T-helper 9 cell (primary cell): ENCODE measurements around the gene AFP.

Source experiments
- DNase-seq: peaks from one replicate; pipeline ENCODE4 v3.0.0-alpha.2; 2020

Gene AFP

DNA sequence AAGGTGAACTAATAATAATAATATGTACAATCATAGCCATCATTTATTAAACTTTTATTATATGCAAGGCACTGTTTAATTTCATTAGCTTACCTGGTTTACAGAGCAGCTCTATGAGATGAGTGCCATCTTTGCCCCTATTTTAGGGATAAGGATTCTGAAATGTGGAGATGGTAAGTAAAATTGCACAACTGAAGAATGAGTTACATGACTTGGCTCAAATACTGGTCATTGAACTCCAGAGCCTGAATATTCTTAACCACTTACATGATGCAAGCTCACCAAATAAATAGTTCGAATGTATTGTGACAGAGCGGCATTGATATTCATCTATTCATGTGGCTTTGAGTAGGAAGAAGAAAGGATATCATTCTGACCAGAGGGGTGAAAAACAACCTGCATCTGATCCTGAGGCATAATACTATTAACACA is 20.2 kb upstream of the AFP start:
- no peak for DNase-seq

DNA sequence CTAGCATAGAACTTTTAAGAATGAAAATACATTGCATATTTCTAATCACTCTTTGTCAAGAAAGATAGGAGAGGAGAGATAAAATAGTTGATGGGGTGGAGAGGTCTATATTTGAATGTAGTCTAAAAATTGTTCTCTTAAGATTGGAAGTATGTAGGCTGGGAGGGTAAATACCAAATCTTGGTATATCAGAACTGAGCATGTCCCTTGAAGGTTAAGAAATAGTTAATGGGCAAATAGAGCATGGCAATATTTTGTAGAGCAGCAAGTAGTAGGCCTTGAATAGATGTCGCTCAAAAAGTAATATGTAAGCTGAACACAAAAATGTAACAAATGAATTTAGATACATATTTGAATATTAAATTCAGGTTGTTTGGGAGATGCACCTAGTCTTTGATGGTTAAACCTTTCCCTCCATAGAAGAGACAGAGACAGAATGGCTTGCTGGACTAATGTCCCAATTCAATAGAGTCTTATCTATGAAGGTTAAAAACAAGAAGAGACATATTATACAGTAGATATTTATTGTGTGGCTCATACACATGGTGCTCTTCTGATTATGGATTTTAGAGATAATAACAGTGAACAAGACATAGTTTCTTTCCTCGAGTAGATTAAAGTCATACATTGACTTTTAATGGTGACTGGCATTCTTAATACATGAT is 19.5 kb upstream of the AFP start:
- DNase-seq: no peak

DNA sequence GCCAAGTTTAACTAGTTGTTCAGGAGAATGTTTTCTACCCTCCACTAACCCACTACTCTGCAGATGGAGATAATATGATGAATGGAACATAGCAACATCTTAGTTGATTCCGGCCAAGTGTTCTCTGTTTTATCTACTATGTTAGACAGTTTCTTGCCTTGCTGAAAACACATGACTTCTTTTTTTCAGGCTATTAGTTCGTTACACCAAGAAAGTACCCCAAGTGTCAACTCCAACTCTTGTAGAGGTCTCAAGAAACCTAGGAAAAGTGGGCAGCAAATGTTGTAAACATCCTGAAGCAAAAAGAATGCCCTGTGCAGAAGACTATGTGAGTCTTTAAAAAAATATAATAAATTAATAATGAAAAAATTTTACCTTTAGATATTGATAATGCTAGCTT is 18.7 kb upstream of the AFP start:
- DNase-seq: no peak

DNA sequence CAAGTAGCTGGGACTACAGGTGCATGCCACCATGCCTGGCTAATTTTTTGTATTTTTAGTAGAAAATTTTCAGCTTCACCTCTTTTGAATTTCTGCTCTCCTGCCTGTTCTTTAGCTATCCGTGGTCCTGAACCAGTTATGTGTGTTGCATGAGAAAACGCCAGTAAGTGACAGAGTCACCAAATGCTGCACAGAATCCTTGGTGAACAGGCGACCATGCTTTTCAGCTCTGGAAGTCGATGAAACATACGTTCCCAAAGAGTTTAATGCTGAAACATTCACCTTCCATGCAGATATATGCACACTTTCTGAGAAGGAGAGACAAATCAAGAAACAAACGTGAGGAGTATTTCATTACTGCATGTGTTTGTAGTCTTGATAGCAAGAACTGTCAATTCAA is 18.0 kb upstream of the AFP start:
- no peak for DNase-seq

DNA sequence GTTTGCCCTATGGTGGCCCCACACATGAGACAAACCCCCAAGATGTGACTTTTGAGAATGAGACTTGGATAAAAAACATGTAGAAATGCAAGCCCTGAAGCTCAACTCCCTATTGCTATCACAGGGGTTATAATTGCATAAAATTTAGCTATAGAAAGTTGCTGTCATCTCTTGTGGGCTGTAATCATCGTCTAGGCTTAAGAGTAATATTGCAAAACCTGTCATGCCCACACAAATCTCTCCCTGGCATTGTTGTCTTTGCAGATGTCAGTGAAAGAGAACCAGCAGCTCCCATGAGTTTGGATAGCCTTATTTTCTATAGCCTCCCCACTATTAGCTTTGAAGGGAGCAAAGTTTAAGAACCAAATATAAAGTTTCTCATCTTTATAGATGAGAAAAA is 17.3 kb upstream of the AFP start:
- DNase-seq: no peak

GRCh38 chr4:73419106-73420038 is 16.6 kb upstream of the AFP start:
- DNase-seq: no peak

- no peak for DNase-seq
Observed at GRCh38 chr4:73420615-73421014, 15.4 kb upstream of the AFP start.

- no peak for DNase-seq
Observed at GRCh38 chr4:73421708-73422457, 14.1 kb upstream of the AFP start.

DNA sequence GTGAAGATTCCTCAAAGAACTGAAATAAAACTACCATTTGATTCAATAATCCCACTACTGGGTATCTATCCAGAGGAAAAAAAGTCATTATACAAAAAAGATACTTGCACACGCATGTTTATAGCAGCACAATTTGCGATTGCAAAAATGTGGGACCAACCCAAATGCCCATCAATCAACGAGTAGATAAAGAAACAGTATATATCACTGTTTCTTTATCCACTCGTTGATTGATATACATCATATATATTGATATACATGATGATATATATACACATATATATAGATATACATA is 13.6 kb upstream of the AFP start:
- no peak for DNase-seq

DNA sequence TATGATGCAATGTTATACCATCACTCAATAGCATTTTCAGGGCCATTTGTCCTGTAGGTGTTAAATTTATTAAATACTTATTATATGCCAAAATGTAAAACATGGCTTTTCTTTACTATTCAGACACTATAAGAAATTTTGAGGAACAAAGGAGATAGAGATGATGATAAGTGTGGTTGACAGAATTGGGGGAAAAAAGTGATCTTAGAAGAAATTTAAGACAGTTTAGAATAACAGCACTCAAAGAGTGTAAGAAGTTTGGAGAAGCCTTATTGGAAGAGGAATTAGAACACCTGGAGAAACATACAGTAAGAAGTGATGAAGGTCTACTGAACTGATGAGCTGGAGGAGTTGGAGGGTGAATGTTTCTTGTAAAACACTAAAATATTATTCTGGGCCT is 12.8 kb upstream of the AFP start:
- no peak for DNase-seq

GRCh38 chr4:73426666-73427065 is 9.4 kb upstream of the AFP start:
- DNase-seq: no peak

DNA sequence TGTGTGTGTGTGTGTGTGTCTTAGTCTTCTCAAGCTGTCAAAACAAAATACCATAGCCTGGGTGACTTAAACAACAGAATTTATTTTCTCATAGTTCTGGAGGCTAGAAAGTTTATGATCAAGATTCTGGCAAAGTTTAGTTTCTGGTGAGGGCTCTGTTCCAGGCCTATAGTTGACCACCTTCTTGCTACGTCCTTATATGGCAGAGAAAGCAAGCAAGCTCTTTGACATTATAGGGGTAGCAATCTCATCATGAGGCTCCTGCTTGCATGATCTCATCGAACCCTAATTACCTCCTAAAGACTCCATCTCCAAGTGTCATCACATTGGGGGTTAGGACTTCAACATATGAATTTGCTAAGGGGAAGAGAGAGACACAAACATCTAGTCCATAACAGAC is 6.9 kb upstream of the AFP start:
- DNase-seq: no peak

DNA sequence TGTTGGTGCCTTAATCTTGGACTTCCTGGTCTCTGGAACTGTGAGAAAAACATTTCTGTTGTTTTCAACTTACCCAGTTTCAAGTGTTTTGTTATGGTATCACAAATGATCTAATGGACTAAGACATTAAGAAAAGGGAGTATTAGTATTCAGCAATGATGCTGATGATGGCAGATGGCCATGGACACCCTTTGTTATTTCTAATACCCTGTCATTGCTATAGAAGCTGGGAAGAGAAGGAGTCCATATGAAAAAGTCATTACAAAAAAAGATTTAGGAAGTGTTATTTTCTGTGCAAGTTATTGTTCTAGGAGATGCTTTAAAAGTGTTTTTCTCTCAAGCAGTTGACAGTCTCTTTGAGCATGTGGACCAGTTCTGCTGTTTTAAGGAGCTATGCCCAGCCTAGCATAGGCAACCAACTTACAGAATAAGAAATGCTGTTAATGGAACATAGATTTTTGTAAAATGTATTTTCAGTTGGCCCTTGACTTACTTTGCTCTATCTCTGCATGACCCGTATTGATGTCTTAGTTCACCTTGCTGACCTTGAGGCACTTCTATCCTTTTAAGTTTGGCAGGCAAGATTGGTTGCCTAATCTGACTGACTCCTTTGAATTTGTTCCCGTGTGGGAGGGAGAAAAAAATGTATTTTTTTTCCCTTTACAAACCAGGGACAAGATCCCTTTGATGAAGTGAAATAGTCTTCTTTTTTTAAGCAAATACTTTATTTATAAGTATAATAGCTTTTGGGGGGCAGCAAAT is 6.0 kb upstream of the AFP start:
- no peak for DNase-seq

DNA sequence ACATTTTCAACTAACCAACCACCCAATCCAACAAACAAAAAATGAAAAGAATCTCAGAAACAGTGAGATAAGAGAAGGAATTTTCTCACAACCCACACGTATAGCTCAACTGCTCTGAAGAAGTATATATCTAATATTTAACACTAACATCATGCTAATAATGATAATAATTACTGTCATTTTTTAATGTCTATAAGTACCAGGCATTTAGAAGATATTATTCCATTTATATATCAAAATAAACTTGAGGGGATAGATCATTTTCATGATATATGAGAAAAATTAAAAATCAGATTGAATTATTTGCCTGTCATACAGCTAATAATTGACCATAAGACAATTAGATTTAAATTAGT is 4.2 kb upstream of the AFP start:
- DNase-seq: no peak

DNA sequence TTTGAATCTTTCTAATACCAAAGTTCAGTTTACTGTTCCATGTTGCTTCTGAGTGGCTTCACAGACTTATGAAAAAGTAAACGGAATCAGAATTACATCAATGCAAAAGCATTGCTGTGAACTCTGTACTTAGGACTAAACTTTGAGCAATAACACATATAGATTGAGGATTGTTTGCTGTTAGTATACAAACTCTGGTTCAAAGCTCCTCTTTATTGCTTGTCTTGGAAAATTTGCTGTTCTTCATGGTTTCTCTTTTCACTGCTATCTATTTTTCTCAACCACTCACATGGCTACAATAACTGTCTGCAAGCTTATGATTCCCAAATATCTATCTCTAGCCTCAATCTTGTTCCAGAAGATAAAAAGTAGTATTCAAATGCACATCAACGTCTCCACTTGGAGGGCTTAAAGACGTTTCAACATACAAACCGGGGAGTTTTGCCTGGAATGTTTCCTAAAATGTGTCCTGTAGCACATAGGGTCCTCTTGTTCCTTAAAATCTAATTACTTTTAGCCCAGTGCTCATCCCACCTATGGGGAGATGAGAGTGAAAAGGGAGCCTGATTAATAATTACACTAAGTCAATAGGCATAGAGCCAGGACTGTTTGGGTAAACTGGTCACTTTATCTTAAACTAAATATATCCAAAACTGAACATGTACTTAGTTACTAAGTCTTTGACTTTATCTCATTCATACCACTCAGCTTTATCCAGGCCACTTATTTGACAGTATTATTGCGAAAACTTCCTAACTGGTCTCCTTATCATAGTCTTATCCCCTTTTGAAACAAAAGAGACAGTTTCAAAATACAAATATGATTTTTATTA is 3.6 kb upstream of the AFP start:
- no peak for DNase-seq

DNA sequence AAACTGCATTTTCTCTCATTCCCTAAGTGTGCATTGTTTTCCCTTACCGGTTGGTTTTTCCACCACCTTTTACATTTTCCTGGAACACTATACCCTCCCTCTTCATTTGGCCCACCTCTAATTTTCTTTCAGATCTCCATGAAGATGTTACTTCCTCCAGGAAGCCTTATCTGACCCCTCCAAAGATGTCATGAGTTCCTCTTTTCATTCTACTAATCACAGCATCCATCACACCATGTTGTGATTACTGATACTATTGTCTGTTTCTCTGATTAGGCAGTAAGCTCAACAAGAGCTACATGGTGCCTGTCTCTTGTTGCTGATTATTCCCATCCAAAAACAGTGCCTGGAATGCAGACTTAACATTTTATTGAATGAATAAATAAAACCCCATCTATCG is 2.9 kb upstream of the AFP start:
- no peak for DNase-seq

DNA sequence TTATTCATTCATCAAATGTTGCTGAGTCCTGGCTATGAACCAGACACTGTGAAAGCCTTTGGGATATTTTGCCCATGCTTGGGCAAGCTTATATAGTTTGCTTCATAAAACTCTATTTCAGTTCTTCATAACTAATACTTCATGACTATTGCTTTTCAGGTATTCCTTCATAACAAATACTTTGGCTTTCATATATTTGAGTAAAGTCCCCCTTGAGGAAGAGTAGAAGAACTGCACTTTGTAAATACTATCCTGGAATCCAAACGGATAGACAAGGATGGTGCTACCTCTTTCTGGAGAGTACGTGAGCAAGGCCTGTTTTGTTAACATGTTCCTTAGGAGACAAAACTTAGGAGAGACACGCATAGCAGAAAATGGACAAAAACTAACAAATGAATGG is 1.7 kb upstream of the AFP start:
- DNase-seq: no peak

DNA sequence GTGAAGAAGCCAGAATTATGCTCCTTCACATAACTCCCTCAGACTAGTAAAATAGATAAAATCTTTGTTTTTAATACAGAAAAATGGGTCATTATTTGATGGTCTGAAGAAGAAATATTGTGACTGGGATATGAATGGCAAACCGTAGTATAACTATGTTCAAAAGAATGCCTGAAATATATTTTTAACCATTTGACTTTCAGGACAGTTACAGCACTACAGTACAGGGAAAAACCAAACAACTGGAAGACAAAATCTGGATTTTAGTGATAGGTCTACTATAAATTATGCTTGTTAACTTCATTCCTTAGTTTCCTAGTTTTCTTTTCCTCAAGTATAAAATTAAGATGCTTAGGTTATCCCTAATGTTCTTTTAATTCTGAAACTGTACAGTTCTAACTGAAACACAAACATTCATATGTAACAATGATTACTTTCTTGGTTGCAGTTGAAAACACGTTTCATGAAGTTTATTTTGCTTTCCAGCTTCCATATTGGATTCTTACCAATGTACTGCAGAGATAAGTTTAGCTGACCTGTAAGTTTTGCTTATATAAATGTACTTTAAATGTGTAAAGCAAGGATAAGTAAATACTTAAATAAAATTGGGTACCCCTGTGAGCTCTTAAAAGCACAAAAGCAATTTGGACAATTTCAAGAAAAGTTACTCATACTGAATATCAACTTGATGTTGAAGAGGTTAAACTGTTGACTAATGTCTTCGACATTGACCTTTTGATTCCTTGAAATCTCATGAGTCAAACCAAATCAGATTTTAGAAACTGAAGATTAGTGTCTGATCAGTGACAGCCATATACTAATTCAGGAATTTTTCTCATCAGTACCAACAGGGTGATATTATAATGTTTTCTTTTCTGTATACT is 895 bp downstream of the AFP start:
- no peak for DNase-seq

DNA sequence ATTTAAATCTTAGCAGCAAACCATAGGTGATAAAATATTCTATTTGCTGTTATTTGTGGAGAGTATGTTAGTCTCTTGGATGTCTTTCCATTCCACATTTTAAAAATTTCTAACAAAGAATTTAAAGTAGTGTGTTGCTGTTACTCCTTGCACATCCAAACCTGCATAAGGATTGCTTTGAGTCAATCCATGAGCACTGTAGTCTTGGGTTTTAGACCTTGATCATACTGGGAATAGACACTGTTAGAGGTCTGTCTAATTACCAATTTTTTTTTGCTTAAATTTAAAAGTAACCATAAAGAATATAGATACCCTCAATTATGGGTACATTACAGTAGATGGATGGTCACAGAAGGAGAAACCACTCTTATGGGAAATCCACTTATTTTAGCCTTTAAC is 1.5 kb downstream of the AFP start:
- DNase-seq: no peak

DNA sequence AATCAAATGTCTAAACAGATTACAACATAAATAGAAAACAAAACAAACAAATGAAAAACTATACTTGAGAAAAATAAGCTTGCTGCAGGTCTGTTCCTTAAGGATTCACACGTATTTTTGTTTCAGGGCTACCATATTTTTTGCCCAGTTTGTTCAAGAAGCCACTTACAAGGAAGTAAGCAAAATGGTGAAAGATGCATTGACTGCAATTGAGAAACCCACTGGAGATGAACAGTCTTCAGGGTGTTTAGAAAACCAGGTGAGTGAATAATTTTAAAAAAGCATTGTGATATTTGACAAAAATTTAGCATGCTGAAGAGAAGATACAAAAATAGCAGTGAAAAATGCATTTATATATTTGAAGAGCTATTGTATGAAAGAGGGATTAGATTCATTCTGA is 2.0 kb downstream of the AFP start:
- no peak for DNase-seq

GRCh38 chr4:73438582-73439215 is 2.7 kb downstream of the AFP start:
- no peak for DNase-seq
